ENCODE data around the gene CNIH3.
"Not testable (repeated sequence)": the region's sequence is repeated elsewhere in the genome, so short reads cannot be mapped to it uniquely, and the experiment has no call there.

CNIH3 gene

DNA sequence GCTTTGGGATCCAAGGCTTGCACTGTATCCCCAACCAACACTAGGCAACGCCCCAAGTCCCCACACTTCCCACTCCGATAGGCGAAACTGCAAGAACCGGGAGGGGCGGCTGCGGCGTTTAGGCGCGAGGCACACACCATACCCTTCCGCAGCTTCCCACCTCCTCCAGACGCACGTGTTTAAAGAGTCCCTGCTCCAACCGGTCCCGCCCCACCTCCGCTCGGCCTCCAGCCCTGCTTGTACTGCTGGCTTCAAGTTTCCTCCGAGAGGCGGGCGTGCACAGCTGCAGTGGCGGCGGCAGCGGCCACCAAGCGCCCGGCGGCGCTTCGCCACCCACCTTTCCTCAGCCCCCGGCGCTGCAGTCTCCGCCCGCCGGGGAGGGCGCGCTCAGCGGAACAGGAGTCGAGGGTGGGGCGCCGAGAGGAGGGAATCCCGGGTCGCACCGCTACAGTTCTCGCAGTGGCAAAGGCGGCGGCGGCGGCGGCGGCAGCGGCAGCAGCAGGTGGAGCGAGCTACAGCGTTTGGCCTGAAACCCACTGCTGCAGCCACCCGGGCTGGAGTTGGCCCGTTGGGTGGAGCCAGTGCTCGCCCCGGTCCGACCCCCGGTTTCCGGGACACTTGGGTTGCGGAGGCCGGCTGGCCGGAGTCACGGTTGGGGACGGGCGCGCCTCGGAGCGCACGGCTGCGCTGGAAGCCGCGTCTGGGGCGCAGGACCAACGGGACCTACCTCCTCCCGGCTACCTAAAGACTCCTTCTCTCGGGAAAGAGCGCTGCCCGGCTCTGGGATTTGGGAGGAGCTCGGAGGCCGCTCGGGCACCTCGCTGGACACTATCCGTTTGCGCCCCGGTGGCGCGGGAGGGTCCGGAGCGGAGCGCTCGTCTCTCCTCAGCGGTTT is at the start of gene CNIH3:
TSS of gene CNIH3 (plus strand) at position 457 of the 895 bp plus-strand sequence. CDS start 858 bp downstream, outside the sequence.
- peak; percentile 13 for DNase-seq (ENCODE audit: low read depth)

DNA sequence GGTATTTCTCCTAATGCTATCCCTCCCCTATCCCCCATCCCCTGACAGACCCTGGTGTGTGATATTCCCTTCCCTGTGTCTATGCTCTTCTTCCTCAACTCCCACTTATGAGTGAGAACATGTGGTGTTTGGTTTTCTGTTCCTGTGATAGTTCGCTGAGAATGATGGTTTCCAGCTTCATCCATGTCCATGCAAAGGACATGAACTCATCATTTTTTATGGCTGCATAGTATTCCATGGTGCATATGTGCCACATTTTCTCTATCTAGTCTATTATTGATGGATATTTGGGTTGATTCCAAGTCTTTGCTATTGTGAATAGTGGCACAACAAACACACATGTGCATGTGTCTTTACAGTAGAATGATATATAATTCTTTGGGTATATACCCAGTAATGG is 49.6 kb upstream of the CNIH3 start:
- DNase-seq (ENCODE audit: low read depth), result not testable (repeated sequence)

GRCh38 chr1:224569276-224569675 is 46.8 kb upstream of the CNIH3 start:
- DNase-seq (ENCODE audit: low read depth), result no peak

GRCh38 chr1:224571975-224572374 is 44.1 kb upstream of the CNIH3 start:
- DNase-seq (ENCODE audit: low read depth), result not testable (repeated sequence)

GRCh38 chr1:224579526-224579925 is 36.6 kb upstream of the CNIH3 start:
- no peak for DNase-seq (ENCODE audit: low read depth)

DNA sequence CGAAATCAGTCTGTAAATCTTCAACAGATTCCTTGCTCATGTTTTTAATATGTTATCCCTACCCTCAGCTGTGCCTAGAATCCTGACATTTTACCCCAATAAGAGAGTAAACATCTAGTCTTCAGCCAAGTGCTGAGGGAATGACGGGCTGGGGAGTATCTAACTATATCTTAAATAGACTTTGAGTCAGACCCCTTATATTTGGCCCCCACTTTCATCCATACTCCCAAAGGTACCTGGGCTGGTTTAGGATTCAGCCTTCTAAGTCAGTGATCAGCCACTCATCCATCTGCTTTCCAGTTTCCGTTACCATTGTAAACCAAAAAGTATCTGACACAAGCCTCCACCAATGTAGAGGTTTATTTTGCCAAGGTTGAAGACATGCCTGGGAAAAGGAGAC is 36.1 kb upstream of the CNIH3 start:
- no peak for DNase-seq (ENCODE audit: low read depth)

- DNase-seq (ENCODE audit: low read depth), result no peak
These were observed 34.1 kb upstream of the CNIH3 start for GRCh38 chr1:224582041-224582440.

DNA sequence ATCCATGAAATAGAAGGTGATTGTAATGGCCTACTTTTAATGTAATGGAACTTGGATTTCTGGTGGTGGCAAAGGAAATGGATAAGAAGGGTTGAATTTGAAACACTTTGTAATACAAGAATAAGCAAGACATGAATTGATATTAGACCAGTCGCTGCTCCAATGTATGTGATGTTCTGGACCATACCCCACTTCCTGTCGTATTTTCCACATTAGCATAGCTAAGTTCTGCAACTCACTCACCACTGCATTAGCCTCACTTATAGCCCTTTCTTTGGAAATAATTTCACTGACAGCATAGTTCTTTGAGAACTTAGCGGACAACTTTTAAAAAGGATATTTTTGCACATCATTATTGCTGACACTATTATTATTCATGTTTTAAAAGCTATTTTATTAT is 32.3 kb upstream of the CNIH3 start:
- no peak for DNase-seq (ENCODE audit: low read depth)

DNA sequence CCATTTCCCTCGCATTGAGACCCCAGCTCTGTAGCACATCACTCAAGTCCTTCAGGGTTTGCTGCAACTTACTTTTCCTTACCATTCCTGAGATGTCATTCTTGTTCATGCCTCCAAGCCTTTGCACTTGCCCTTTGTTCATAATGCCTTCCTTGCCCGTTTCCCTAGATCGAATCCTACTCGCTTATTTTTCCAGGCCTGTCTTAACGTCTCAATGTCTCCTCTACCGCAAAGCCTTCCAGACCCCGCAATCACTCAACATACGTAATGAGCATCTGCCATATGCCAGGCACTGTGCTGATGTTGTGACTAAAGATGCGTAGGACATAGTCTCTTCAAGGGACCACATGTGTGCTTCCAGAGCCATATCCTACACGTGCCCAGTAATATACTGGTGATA is 31.1 kb upstream of the CNIH3 start:
- no peak for DNase-seq (ENCODE audit: low read depth)

DNA sequence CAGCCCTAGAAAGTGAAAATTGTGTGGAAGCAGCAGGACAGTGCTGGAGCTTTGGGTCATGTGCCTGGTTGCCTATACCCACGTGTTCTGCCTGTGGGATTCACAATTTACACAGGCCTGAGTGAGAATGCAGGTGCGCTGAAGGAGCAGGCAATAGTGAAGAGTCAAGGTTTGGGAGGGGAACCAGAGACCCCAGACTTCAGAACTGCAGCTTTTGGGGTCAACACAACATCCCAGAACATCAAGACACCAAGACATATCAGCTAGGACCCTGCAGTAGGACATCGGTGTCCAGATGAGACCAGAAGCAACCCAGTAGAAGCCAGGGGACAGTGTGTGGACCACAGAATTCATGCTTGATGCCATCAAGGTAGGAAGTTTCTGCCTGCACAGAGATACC is 29.1 kb upstream of the CNIH3 start:
- DNase-seq (ENCODE audit: low read depth), result no peak

- DNase-seq (ENCODE audit: low read depth), result no peak
These were observed 27.6 kb upstream of the CNIH3 start for GRCh38 chr1:224588515-224588914.

GRCh38 chr1:224589006-224589405 is 27.1 kb upstream of the CNIH3 start:
- DNase-seq (ENCODE audit: low read depth), result no peak

DNA sequence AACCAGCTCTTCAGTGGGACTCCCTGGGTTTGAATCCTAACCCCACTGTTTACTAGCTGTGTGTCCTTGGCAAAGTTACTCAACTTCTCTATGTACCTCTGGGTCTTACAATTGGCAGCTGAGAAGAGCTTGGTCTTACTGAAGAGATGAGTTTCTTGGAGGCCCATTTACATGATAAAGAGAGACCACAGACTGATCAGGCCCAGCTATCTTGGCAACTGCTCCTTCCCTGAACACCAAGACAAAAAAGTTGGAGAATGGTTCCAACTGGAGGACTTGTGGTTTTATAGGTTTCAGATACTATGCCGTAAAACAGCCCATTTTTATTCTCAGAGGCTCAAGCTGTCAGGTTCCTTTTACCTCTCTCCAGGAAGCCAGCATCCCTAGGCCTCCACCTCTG is 24.8 kb upstream of the CNIH3 start:
- DNase-seq (ENCODE audit: low read depth), result no peak

- DNase-seq (ENCODE audit: low read depth), result no peak
These were observed 23.2 kb upstream of the CNIH3 start for GRCh38 chr1:224592636-224593582.

DNA sequence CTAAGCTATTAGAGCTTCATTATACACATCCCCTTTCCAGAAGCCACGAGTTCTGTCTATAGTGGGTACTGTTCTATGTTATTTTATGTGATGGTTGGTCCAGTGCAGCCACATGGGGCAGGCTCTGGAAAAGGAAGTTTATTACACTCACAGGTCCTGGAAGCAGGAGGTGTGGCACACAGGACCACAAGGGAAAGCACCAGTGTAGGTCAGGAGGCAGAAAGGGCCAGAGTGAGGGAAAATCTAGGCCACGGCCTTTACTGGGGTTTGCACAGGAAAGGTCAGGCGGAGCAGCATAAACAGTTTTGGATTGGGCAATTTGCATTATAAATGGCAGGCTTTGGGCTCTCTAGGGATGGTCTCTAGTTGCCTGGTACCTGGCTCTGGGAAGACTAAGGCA is 21.8 kb upstream of the CNIH3 start:
- DNase-seq (ENCODE audit: low read depth), result no peak

- no peak for DNase-seq (ENCODE audit: low read depth)
These were observed 21.3 kb upstream of the CNIH3 start for GRCh38 chr1:224594851-224595250.

DNA sequence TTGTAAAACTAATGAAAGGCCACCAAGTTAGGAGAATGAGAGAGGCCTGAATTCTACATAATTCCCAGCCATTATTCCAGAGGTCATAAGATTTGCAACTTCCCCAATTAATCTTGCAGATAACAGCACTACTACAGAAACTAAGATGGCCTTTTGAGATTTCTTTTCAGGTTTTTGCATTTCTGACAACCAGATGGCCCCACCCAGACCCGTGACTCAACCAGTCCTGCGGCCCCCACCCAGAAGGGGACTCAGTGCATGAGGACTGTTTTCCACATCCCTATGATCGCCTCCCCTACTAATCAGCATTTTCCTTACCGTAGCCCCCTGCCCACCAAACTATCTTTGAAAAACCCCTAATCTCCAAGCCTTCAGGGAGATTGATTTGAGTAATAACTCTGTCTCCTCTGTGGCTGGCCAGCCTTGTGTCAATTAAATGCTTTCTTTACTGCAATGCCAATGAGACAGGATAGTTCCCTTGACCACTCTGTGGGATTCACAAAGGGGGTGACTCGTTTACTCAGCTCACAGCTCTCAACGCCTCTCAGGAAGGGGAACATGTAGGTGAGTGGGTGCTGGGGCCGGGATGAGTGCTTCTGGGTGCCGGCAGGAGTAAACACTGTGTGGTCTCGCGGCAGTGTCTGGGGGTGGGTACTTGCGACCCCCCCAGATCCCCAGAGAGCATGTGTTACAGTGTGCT is 10.5 kb upstream of the CNIH3 start:
- no peak for DNase-seq (ENCODE audit: low read depth)

- no peak for DNase-seq (ENCODE audit: low read depth)
These were observed 8.6 kb upstream of the CNIH3 start for GRCh38 chr1:224607188-224608148.

GRCh38 chr1:224609333-224609732 is 6.8 kb upstream of the CNIH3 start:
- no peak for DNase-seq (ENCODE audit: low read depth)

GRCh38 chr1:224612246-224612645 is 3.9 kb upstream of the CNIH3 start:
- DNase-seq (ENCODE audit: low read depth), result no peak

DNA sequence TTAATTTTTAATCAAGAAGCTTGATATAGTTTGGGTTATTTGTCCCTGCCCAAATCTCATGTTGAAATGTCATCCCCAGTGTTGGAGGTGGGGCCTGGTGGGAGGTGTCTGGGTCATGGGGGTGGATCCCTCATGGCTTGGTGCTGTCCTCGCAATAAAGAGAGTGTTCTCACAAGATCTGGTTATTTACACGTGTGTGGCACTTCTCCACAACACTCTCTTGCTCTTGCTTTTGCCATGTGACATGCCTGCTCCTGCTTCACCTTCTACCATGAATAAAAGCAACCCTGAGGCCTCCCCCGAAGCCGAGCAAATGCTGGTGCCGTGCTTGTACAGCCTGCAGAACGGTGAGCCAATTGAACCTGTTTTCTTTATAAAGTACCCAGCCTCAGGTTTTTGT is 2.6 kb upstream of the CNIH3 start:
- DNase-seq (ENCODE audit: low read depth), result no peak
